ENCODE data around the gene PGS1. TPM values are rescaled to one million over a fixed set of nuclear protein-coding genes. Genes with fewer than 3 reads are reported as not detected.
A peak's percentile ranks its signal among the peaks of the same experiment; 100 is the strongest.
"Not testable (repeated sequence)": the region's sequence is repeated elsewhere in the genome, so short reads cannot be mapped to it uniquely, and the experiment has no call there.

The PGS1 gene, protein sequence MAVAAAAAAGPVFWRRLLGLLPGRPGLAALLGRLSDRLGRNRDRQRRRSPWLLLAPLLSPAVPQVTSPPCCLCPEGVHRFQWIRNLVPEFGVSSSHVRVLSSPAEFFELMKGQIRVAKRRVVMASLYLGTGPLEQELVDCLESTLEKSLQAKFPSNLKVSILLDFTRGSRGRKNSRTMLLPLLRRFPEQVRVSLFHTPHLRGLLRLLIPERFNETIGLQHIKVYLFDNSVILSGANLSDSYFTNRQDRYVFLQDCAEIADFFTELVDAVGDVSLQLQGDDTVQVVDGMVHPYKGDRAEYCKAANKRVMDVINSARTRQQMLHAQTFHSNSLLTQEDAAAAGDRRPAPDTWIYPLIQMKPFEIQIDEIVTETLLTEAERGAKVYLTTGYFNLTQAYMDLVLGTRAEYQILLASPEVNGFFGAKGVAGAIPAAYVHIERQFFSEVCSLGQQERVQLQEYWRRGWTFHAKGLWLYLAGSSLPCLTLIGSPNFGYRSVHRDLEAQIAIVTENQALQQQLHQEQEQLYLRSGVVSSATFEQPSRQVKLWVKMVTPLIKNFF
- 100 to 1,000 TPM in 1 of 2 donors, 10 to 100 TPM in 1; 81.6 to 101 TPM for total RNA-seq

DNA sequence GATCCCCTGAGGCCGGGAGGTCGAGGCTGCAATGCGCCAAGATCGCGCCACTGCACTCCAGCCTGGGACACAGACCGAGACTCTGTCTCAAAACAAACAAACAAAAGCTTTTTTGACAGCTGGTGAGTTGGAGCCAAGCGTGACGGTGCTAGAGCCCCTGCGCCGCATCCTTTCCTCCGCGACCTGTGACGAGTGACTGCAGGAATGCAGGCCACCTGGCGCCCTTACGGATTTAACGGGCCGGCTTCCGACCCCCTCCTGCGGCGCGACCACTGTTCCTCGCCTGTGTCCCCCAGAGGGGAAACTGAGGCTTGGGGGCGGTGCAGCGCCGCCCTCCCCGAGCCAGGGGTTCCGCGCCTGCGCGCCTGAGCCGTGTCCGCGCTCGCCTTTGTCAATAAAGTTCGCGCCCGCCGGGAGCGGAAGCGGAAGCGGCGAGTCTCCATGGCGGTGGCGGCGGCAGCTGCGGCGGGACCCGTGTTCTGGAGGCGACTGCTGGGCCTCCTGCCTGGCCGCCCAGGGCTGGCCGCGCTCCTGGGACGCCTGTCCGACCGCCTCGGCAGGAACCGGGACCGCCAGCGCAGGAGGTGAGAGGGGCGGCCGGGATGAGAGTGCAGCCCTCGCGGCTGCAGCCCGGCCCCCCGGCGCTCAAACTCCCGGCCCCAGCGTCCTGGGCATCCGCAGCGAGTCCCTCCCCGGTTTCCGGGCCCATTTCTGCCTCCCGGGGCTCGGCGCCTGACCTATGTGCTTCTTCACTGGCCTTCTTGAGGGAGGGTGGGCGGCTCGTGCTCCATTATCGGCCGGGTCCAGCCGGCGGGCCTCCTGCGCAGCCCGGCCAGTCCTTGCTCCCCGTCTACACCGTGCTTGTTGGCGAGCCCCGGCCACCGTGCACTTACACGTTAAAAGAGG lies at the start of gene PGS1:
Gene PGS1 (plus strand): TSS at position 425 of the 906 bp plus-strand sequence. CDS start 17 bp downstream, at position 442.
- H3K27me3 Mint-ChIP-seq (ENCODE audit: low read depth) = no peaks in the 10 kb centered on the region

DNA sequence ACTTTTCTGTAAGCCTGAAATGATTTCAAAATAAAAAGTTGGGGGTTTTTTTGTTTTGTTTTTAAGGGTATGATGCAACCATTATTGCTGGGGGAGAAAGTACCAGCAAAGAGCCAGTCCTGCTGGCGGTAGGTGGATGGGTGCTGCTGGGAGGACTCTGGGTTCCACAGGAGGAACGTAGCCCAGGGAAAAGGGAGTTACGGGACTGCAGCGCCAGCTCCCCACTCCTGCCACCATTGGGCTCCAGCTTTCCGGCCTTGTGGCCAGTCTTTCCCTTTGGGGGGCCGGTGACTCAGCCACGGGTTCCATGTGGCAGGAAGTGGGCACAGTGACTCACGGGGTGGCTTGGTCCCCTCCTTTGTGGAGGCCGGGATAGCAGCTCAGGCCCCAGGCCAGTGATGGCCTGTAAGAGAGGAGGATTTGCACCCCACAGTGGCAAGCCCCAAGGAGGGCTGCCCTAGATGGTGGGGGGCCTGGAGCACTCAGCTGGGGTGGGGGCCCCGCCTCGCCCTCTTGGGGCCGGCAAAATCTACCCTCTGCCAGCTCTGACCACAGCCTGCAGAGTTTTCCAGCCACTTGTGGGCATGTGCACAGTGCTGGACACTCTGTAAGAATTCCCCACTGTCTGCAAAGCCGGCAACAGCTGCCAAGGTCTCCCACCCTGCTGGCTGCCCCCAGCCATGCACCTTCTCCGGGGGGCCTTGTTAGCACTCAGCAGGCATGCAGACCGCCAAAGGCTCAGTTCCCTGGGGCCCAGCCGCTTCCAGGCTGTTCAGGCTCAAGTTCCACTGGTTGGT lies 49.0 kb upstream of the PGS1 start:
- DNase-seq = peak; percentile 51 to 66
- no peaks in the 10 kb centered on the region for H3K9me3 Mint-ChIP-seq
- H3K27me3 Mint-ChIP-seq (ENCODE audit: low read depth) = no peaks in the 10 kb centered on the region
- H3K27ac Mint-ChIP-seq = peak overlapping the region; percentile 79
- no peaks in the 10 kb centered on the region for H3K36me3 Mint-ChIP-seq (ENCODE audit: insufficient read depth in 2 of 2)
- peak overlapping the region; percentile 62 to 78 for H3K4me3 Mint-ChIP-seq
- peak; percentile 75 to 88 for ATAC-seq (replicated peaks in 1 of 2)
- H3K4me1 Mint-ChIP-seq (ENCODE audit: low read depth) = peaks cover 45% of the 10 kb centered on the region

More for the DNA sequence above, at the start of gene PGS1:
- Mint-ChIP-seq H3K27ac (peak within 1 kb of the TSS; percentile 97), H3K36me3 (ENCODE audit: insufficient read depth in 2 of 2) (peaks cover 0 to 12% of the 10 kb centered on the region in 2 donors), H3K4me1 (ENCODE audit: low read depth) (peaks cover 68% of the 10 kb centered on the region), H3K4me3 (peak within 1 kb of the TSS; percentile 79 to 90), H3K9me3 (no peaks in the 10 kb centered on the region)
- ATAC-seq (replicated peaks in 1 of 2) (peak; percentile 45 to 46), DNase-seq (peak; percentile 88 to 89)

- DNase-seq = no peak
- Mint-ChIP-seq H3K27ac (peak overlapping the region; percentile 66), H3K4me3 (no peak overlapping the region), H3K9me3 (no peaks in the 10 kb centered on the region), H3K36me3 (ENCODE audit: insufficient read depth in 2 of 2) (no peaks in the 10 kb centered on the region), H3K27me3 (ENCODE audit: low read depth) (no peaks in the 10 kb centered on the region), H3K4me1 (ENCODE audit: low read depth) (peaks cover 44% of the 10 kb centered on the region)
- ATAC-seq (replicated peaks in 1 of 2) = no peak
Observed at GRCh38 chr17:78330570-78331224, 47.8 kb upstream of the PGS1 start.

- not testable (repeated sequence) for DNase-seq; ATAC-seq (replicated peaks in 1 of 2); H3K4me3 Mint-ChIP-seq; H3K36me3 Mint-ChIP-seq (ENCODE audit: insufficient read depth in 2 of 2); H3K9me3 Mint-ChIP-seq; H3K27me3 Mint-ChIP-seq (ENCODE audit: low read depth)
- Mint-ChIP-seq H3K27ac (peak overlapping the region; percentile 66), H3K4me1 (ENCODE audit: low read depth) (peaks cover 44% of the 10 kb centered on the region)
Observed at GRCh38 chr17:78331355-78331754, 47.1 kb upstream of the PGS1 start.

DNA sequence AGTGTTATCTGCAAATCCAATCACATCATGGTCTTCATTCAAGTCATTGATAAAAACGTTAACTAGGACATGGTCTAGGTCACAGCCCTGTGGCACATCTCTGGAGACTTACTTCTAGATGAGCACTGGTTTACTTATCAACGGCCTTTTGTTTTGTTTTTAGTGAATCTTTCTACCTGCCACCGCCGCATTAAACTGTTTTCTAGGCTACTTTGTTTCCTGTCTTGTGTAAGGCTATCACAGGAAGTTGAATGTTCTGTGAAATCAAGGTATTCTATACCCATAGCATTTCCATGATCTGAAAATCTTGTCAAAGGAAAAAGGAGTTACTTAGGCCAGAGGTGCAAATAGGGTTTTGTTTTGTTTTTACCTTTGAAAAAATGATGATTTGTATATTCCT lies 45.5 kb upstream of the PGS1 start:
- no peaks in the 10 kb centered on the region for H3K9me3 Mint-ChIP-seq
- H3K27me3 Mint-ChIP-seq (ENCODE audit: low read depth) = no peaks in the 10 kb centered on the region
- DNase-seq = no peak
- H3K4me1 Mint-ChIP-seq (ENCODE audit: low read depth) = peaks cover 44% of the 10 kb centered on the region
- H3K27ac Mint-ChIP-seq = peak overlapping the region; percentile 33
- peak overlapping the region in 1 of 2 donors; percentile 25 for H3K4me3 Mint-ChIP-seq
- ATAC-seq (replicated peaks in 1 of 2) = peak; percentile 22 to 32
- no peaks in the 10 kb centered on the region for H3K36me3 Mint-ChIP-seq (ENCODE audit: insufficient read depth in 2 of 2)

DNA sequence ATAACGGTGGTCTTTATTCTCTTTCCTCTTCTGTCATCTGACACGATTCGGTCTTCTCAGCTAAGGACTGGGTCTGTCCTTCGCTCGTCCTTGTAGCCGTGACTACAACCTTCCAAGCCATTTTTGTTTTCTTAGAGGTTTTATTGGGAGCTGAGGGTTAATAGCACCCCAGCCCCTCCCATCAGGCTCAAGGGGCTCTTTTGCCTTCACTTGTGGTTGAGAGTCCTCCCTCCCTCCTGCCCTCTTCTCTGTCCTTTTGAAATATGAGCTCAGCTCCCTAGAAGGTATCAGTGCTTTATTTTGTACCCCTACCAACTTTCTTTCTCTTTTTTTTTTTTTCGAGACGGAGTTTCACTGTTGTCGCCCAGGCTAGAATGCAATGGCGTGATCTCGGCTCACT lies 43.2 kb upstream of the PGS1 start:
- DNase-seq = no peak
- Mint-ChIP-seq H3K9me3 (no peaks in the 10 kb centered on the region), H3K36me3 (ENCODE audit: insufficient read depth in 2 of 2) (no peaks in the 10 kb centered on the region), H3K27me3 (ENCODE audit: low read depth) (no peaks in the 10 kb centered on the region), H3K27ac (no peak overlapping the region), H3K4me1 (ENCODE audit: low read depth) (peaks cover 40% of the 10 kb centered on the region), H3K4me3 (no peak overlapping the region)
- no peak for ATAC-seq (replicated peaks in 1 of 2)

GRCh38 chr17:78337244-78338109 lies 41.0 kb upstream of the PGS1 start:
- Mint-ChIP-seq H3K4me1 (ENCODE audit: low read depth) (peaks cover 47% of the 10 kb centered on the region), H3K4me3 (no peak overlapping the region), H3K27ac (no peak overlapping the region), H3K9me3 (no peaks in the 10 kb centered on the region), H3K27me3 (ENCODE audit: low read depth) (no peaks in the 10 kb centered on the region), H3K36me3 (ENCODE audit: insufficient read depth in 2 of 2) (no peaks in the 10 kb centered on the region)
- DNase-seq = no peak
- no peak for ATAC-seq (replicated peaks in 1 of 2)

GRCh38 chr17:78338486-78339259 lies 39.8 kb upstream of the PGS1 start:
- H3K9me3 Mint-ChIP-seq = no peaks in the 10 kb centered on the region
- peak overlapping the region in 1 of 2 donors; percentile 39 for H3K4me3 Mint-ChIP-seq
- no peaks in the 10 kb centered on the region for H3K27me3 Mint-ChIP-seq (ENCODE audit: low read depth)
- peak overlapping the region; percentile 76 for H3K27ac Mint-ChIP-seq
- no peak for DNase-seq
- peaks cover 47% of the 10 kb centered on the region for H3K4me1 Mint-ChIP-seq (ENCODE audit: low read depth)
- ATAC-seq (replicated peaks in 1 of 2) = no peak
- H3K36me3 Mint-ChIP-seq (ENCODE audit: insufficient read depth in 2 of 2) = no peaks in the 10 kb centered on the region

DNA sequence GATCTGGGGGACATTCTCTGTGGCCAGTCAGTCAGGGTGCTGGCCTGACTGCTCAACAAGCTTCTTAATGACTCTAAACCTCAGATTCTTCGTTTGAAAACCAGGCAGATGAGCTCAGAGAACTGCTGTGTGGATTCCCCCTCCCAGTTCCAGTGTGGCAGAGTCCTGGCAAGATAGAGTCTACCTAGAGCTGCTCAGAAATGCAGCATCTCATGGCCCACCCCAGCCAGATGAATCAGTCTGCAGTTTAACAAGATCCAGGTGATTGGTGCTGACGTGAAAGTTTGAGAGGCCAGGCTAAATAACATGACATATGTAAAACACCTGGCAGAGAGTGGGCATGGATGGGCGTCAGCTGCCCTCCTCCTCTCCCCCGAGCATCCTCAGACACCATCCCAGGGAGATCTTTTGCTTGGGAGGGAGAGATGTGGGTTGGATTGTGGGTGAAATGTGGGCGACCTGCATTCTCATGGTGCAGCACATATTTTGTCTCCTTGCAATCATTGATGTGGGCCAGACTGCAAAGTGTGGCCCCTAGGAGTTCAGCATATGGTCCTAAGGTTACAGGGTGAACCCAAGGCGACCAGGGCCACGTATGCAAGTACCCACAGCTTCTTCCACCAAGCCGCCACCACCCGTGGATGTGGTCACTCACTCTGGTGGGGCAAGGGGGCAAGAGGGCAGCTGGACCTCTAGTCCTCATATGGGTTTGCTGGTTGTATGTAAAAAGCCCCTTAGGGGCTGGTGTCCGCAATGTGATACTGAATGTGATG lies 38.1 kb upstream of the PGS1 start:
- H3K9me3 Mint-ChIP-seq = no peaks in the 10 kb centered on the region
- ATAC-seq (replicated peaks in 1 of 2) (no peak), DNase-seq (no peak)
- H3K36me3 Mint-ChIP-seq (ENCODE audit: insufficient read depth in 2 of 2) = no peaks in the 10 kb centered on the region
- no peaks in the 10 kb centered on the region for H3K27me3 Mint-ChIP-seq (ENCODE audit: low read depth)
- H3K4me3 Mint-ChIP-seq = peak overlapping the region; percentile 66 to 75
- H3K27ac Mint-ChIP-seq = no peak overlapping the region
- peaks cover 50% of the 10 kb centered on the region for H3K4me1 Mint-ChIP-seq (ENCODE audit: low read depth)

Data from activated T-cell treated with anti-CD3 and anti-CD28 coated beads, Interleukin-2, amount 50 U/mL, for 72 hours (primary cell).